T47D (cell line): Measurements from ENCODE around the gene PECR.

ENCODE experiments used
- DNase-seq, 2 experiments: peaks; one replicate each; pipeline versions ENCODE4 v3.0.0 to v3.0.0-alpha.2; 2011 to 2012; ENCODE audit warnings: low read depth in 1 of 2, low spot score in 1 of 2
- JUND ChIP-seq: IDR thresholded peaks from 2 replicates; pipeline ENCODE4 v1.6.1; 2012; ENCODE audit warnings: low read depth
- in situ Hi-C: cut with HindIII; loops from 2 replicates; pipeline ENCODE4 v1.10.0; 2016; ENCODE audit warnings: low sequenced_read_pairs, low pct_unique_long_range_greater_than_20kb

PECR gene

DNA sequence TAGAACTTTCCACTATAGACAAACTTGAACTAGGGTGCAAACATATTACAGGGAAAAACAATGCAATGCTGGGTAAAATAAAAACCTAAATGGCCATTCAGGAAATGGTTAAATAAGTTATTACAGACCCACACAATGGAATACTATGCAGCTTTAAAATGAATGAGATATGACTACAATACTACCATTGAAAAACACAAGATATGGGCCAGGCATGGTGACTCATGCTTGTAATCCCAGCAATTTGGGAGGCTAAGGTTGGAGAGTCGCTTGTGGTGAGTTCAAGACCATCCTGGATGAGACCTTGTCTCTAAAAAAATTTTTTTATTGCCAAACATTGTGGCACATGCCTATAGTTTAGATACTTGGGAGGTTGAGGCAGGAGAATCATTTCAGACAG, 6.8 kb downstream of the PECR start:
- no peak for DNase-seq
- TF ChIP-seq JUND, result no peak
- in situ Hi-C loops, result no loop called here

- TF ChIP-seq JUND, result no peak
- in situ Hi-C loops, result no loop called here
- DNase-seq, result no peak
Observed at GRCh38 chr2:216074380-216074779, 7.2 kb downstream of the PECR start.

DNA sequence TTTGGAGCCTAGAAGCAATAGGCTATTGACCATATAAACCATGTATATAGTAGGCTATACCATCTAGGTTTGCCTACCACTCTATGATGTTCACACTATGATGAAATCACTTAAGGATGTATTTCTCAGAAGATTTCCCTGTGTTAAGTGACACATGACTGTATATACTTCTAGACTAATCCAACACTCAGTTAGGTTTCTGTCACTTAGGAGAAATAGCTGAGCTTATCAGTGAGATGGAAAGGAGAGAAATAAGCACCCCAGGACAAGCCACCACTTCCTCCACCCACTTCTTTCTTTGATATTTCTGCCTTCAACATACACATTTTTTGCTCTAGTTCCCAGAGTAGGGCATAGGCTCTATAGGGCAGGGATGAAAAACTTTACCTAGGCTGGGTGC, 7.8 kb downstream of the PECR start:
- in situ Hi-C loops, result no loop called here
- DNase-seq, result no peak

DNA sequence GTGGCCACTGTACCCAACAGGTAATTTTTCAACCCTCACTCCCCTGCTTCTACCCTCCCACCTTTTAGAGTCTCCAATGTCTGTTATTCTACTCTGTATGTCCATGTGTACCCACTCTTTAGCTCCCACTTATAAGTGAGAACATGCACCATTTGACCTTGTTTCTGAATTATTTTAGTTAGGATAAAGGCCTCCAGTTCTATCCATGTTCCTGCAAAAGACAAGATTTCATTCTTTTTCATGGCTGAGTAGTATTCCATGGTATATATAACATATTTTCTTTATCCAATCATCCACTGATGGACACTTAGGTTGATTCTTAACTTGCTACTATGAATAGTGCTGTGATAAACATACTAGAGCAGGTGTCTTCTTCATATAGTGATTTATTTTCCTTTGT, 9.1 kb downstream of the PECR start:
- DNase-seq, result no peak
- in situ Hi-C loops, result no loop called here
- TF ChIP-seq JUND, result no peak

More for the DNA sequence above, 7.8 kb downstream of the PECR start:
- TF ChIP-seq JUND, result no peak

- no peak for DNase-seq
- TF ChIP-seq JUND, result no peak
- in situ Hi-C loops, result no loop called here
Observed at GRCh38 chr2:216071111-216071851, 10.3 kb downstream of the PECR start.

DNA sequence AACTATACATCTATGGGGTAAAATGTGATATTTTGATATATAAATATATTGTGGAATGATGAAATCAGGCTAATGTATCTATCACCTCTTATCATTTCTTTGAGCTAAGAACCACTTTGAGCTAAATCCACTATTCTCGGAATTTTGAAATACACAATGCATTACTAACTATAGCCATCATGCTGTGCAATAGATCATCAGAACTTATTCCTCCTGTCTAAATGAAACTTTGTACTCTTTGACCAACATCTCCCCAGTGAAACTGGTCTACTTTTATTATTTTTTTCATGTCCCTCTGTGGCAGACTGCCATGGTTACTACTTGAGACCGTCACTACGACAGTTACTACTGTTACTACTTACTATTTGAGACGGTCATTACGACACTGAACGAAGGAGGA, 11.4 kb downstream of the PECR start:
- in situ Hi-C loops, result no loop called here
- DNase-seq, result no peak
- no peak for TF ChIP-seq JUND

GRCh38 chr2:216069028-216069427, 12.6 kb downstream of the PECR start:
- TF ChIP-seq JUND, result no peak
- no peak for DNase-seq
- in situ Hi-C loops, result no loop called here

DNA sequence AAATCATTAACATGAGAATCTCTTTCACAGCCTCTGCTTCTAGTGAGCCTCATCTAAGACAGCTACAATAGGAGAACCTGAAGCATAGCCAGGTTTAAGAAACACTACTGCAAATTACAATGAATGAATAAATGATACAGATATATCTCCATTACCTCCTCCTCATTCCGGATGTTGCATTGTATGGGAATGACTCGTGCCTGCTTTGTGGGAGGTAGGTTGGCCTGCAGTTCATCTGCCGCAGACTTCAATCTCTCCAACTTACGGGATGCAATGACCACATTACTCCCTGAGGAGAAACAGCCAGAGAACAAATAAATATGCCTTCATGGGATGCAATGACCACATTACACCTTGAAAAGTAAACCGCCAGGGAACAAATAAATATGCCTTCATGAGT, 15.4 kb downstream of the PECR start:
- DNase-seq, result no peak
- in situ Hi-C loops, result no loop called here
- TF ChIP-seq JUND, result no peak

GRCh38 chr2:216064665-216065064, 16.9 kb downstream of the PECR start:
- in situ Hi-C loops, result no loop called here
- no peak for TF ChIP-seq JUND
- DNase-seq, result no peak

- in situ Hi-C loops, result no loop called here
- TF ChIP-seq JUND, result no peak
- DNase-seq, result no peak
Observed at GRCh38 chr2:216064014-216064630, 17.5 kb downstream of the PECR start.

- TF ChIP-seq JUND, result no peak
- in situ Hi-C loops, result no loop called here
Observed at GRCh38 chr2:216059233-216059834, 22.3 kb downstream of the PECR start.

GRCh38 chr2:216057688-216058193, 23.9 kb downstream of the PECR start:
- in situ Hi-C loops, result no loop called here
- DNase-seq, result no peak
- no peak for TF ChIP-seq JUND

More at GRCh38 chr2:216059233-216059834, 22.3 kb downstream of the PECR start:
- DNase-seq, result no peak

DNA sequence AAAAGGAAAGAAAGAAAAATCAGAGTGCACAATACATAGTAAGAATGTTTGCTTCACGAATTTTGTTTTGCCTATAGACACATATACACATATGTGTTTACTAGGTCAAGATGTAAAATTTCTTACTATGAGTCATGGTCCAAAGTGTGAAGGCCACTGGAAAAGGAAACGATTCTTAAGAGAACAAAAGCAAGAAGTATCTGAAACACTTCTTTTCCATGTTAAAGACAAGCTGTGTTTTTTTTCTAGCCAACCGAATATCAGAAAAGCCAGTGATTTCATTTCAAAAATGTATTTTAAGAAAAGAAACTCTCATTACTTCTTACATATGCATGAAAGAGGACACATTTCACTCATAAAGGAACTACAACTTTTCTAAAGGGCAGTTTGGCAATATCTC, 24.9 kb downstream of the PECR start:
- in situ Hi-C loops, result no loop called here
- DNase-seq, result no peak
- no peak for TF ChIP-seq JUND
